Measurements from ENCODE around the gene SSR3. TPM values are rescaled to one million over a fixed set of nuclear protein-coding genes. Genes with fewer than 3 reads are reported as not detected.

Gene SSR3
- total RNA-seq, 1 donor from 2014 or later = 377 TPM

GRCh38 chr3:156535162-156535627 lies 19.7 kb downstream of the SSR3 start:
- Mint-ChIP-seq H3K27ac (ENCODE audit: unreplicated experiment) (peak overlapping the region; percentile 99), H3K4me1 (ENCODE audit: low read depth) (peaks cover 67% of the 10 kb centered on the region), H3K27me3 (ENCODE audit: low read depth) (no peaks in the 10 kb centered on the region), H3K9me3 (ENCODE audit: low read depth) (no peaks in the 10 kb centered on the region), H3K36me3 (ENCODE audit: low read depth) (peaks cover 8% of the 10 kb centered on the region), H3K4me3 (ENCODE audit: unreplicated experiment) (no peak overlapping the region)
- no peak for DNase-seq (ENCODE audit: low spot score)
- TF ChIP-seq, protein P1, sequence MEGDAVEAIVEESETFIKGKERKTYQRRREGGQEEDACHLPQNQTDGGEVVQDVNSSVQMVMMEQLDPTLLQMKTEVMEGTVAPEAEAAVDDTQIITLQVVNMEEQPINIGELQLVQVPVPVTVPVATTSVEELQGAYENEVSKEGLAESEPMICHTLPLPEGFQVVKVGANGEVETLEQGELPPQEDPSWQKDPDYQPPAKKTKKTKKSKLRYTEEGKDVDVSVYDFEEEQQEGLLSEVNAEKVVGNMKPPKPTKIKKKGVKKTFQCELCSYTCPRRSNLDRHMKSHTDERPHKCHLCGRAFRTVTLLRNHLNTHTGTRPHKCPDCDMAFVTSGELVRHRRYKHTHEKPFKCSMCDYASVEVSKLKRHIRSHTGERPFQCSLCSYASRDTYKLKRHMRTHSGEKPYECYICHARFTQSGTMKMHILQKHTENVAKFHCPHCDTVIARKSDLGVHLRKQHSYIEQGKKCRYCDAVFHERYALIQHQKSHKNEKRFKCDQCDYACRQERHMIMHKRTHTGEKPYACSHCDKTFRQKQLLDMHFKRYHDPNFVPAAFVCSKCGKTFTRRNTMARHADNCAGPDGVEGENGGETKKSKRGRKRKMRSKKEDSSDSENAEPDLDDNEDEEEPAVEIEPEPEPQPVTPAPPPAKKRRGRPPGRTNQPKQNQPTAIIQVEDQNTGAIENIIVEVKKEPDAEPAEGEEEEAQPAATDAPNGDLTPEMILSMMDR (IDR thresholded peaks at IDR 0.05) = peak; percentile 80

GRCh38 chr3:156533205-156533604 lies 21.7 kb downstream of the SSR3 start:
- Mint-ChIP-seq H3K4me3 (ENCODE audit: unreplicated experiment) (peak overlapping the region; percentile 5), H3K27me3 (ENCODE audit: low read depth) (no peaks in the 10 kb centered on the region), H3K27ac (ENCODE audit: unreplicated experiment) (peak overlapping the region; percentile 99), H3K9me3 (ENCODE audit: low read depth) (no peaks in the 10 kb centered on the region), H3K4me1 (ENCODE audit: low read depth) (peaks cover 58% of the 10 kb centered on the region), H3K36me3 (ENCODE audit: low read depth) (peaks cover under 1% of the 10 kb centered on the region)
- DNase-seq (ENCODE audit: low spot score) = no peak
- TF ChIP-seq, protein P1 (IDR thresholded peaks at IDR 0.05) = no peak

DNA sequence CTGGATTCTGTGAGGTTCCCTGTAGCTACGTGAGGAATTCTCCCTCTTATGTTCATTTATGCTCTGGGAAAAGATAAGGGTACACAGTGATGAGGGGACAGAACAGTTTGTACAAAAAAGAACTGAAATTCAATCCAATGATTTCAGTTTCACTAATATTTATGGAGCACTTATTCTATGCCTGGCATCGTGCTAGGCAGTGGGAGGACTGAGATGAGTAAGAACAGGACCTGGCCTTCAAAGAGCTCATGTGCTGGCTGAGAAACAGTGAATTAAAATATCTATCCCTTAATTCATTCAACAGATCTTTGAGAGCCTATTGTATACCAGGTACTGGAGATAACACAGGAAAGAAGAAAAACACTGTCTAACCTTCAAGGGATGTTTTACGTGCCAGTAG lies 22.2 kb downstream of the SSR3 start:
- Mint-ChIP-seq H3K27ac (ENCODE audit: unreplicated experiment) (peak overlapping the region; percentile 99), H3K36me3 (ENCODE audit: low read depth) (no peaks in the 10 kb centered on the region), H3K4me3 (ENCODE audit: unreplicated experiment) (no peak overlapping the region), H3K9me3 (ENCODE audit: low read depth) (no peaks in the 10 kb centered on the region), H3K4me1 (ENCODE audit: low read depth) (peaks cover 54% of the 10 kb centered on the region), H3K27me3 (ENCODE audit: low read depth) (no peaks in the 10 kb centered on the region)
- no peak for DNase-seq (ENCODE audit: low spot score)
- TF ChIP-seq, protein P1 (IDR thresholded peaks at IDR 0.05) = no peak

DNA sequence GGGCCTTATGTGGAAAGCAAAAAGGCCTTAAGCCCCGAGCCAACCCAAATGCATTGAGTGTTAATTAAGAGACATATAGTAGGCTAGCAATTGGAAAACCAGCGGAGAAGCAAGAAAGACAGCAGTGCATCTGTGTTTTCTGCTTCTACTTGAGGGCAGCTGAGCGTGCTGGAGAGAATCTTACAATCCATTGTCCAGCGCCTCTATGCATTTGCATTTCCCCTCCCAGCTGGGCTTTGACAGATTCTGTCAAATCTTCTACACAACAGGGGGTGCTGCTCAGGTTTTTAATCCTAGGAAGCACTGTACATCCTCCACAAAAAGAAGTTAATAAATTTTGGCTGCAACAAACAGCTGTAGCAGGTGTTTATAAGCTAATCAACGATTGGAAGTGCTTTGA lies 23.9 kb downstream of the SSR3 start:
- Mint-ChIP-seq H3K9me3 (ENCODE audit: low read depth) (no peaks in the 10 kb centered on the region), H3K4me1 (ENCODE audit: low read depth) (peaks cover 45% of the 10 kb centered on the region), H3K36me3 (ENCODE audit: low read depth) (no peaks in the 10 kb centered on the region), H3K27me3 (ENCODE audit: low read depth) (no peaks in the 10 kb centered on the region), H3K4me3 (ENCODE audit: unreplicated experiment) (no peak overlapping the region), H3K27ac (ENCODE audit: unreplicated experiment) (no peak overlapping the region)
- DNase-seq (ENCODE audit: low spot score) = no peak
- TF ChIP-seq, protein P1 (IDR thresholded peaks at IDR 0.05) = no peak

GRCh38 chr3:156527060-156527459 lies 27.9 kb downstream of the SSR3 start:
- Mint-ChIP-seq H3K4me3 (ENCODE audit: unreplicated experiment) (no peak overlapping the region), H3K27me3 (ENCODE audit: low read depth) (no peaks in the 10 kb centered on the region), H3K27ac (ENCODE audit: unreplicated experiment) (no peak overlapping the region), H3K4me1 (ENCODE audit: low read depth) (peaks cover 11% of the 10 kb centered on the region), H3K36me3 (ENCODE audit: low read depth) (peaks cover 3% of the 10 kb centered on the region), H3K9me3 (ENCODE audit: low read depth) (no peaks in the 10 kb centered on the region)
- TF ChIP-seq, protein P1 (IDR thresholded peaks at IDR 0.05) = no peak
- DNase-seq (ENCODE audit: low spot score) = no peak

Data from chondrocyte (in vitro differentiated cells).